Sigmoid colon (tissue), 7 donors: ENCODE measurements around the gene ITPRIPL1. TPM values are rescaled to one million over a fixed set of nuclear protein-coding genes. Genes with fewer than 3 reads are reported as not detected.

Experiments used
- DNase-seq: peaks from one replicate; pipeline ENCODE4 v3.0.0-alpha.2; 2019
- H3K27ac ChIP-seq, 4 donors: fragments of 200-600 bp; sonication (generic); one replicate each; pipeline ENCODE4 v1.5.1; 2016 to 2019; ENCODE audit warnings: mild to moderate bottlenecking in 1 of 4
- H3K27me3 ChIP-seq, 3 donors: fragments of 200-600 bp; sonication (generic); one replicate each; pipeline ENCODE4 v1.5.1; 2019; ENCODE audit warnings: mild to moderate bottlenecking in 1 of 3
- H3K36me3 ChIP-seq, 4 donors: fragments of 200-600 bp; sonication (generic); one replicate each; pipeline ENCODE4 v1.5.1; 2016 to 2019
- H3K4me1 ChIP-seq, 4 donors: fragments of 200-600 bp; sonication (generic); one replicate each; pipeline ENCODE4 v1.5.1; 2017 to 2019
- H3K4me3 ChIP-seq, 4 donors: fragments of 200-600 bp; sonication (generic); one replicate each; pipeline ENCODE4 v1.5.1; 2017 to 2019; ENCODE audit warnings: mild to moderate bottlenecking in 2 of 4, moderate library complexity in 1 of 4
- H3K9me3 ChIP-seq, 4 donors: fragments of 200-600 bp in 3 of 4; sonication (generic) in 3 of 4; one replicate each; pipeline versions ENCODE4 v1.5.1 to v1.6.1; 2013 to 2019
- EP300 ChIP-seq, 4 donors: sonication (generic); formaldehyde crosslinking; IDR thresholded peaks; one replicate each; pipeline ENCODE4 v1.6.1; 2017; ENCODE audit warnings: antibody characterized with exemption in 4 of 4
- POLR2A ChIP-seq, 2 donors: fragments of 450-650 bp; IDR thresholded peaks; one replicate each; pipeline ENCODE4 v1.6.1; 2016; ENCODE audit warnings: antibody characterized with exemption in 2 of 2, mild to moderate bottlenecking in 2 of 2, moderate library complexity in 2 of 2
- POLR2AphosphoS5 ChIP-seq, 4 donors: sonication (generic); formaldehyde crosslinking; IDR thresholded peaks; one replicate each; pipeline ENCODE4 v1.6.1; 2017; ENCODE audit warnings: antibody characterized with exemption in 4 of 4
- WGBS, 2 donors: extraction: QIAGEN DNeasy Blood & Tissue Kit; methylation state at CpG; one replicate each; pipeline ENCODE4 v1.1.7; 2013; 5-methylcytosine and 5-hydroxymethylcytosine counted together
- intact Hi-C: fragments of 100-400 bp; cut with DNase I; formaldehyde crosslinking; loops from one replicate; pipeline ENCODE4 v1.15.1; 2023
- polyA plus RNA-seq, 3 donors: library from polyadenylated mRNA; stranded (reverse); fragments of 200-250 nt; gene quantifications; one replicate each; pipeline ENCODE4 v1.2.3, GENCODE V29; 2013
- total RNA-seq, 4 donors: library from RNA; depleted of rRNA; stranded (reverse); fragments of >200 nt; gene quantifications; one replicate each; pipeline ENCODE4 v1.1.0, GENCODE V29; 2016
- TF ChIP-seq, protein P1 (sequence below), 4 experiments: fragments of 450-650 bp in 3 of 4; fragments of 200-600 bp in 1 of 4; IDR thresholded peaks; one replicate each; pipeline ENCODE4 v1.5.1; 2016 to 2019; ENCODE audit warnings: antibody characterized with exemption in 4 of 4, mild to moderate bottlenecking in 3 of 4, moderate library complexity in 2 of 4
- donor health status: healthy with polysubstance abuse.
- donor health status: Bipolar disorder and iron deficiency.
- donor health status: healthy.

Gene ITPRIPL1
- total and polyA plus RNA-seq, 7 donors: 0.23 to 2.0 (median 0.83) TPM; not detected in 2

DNA sequence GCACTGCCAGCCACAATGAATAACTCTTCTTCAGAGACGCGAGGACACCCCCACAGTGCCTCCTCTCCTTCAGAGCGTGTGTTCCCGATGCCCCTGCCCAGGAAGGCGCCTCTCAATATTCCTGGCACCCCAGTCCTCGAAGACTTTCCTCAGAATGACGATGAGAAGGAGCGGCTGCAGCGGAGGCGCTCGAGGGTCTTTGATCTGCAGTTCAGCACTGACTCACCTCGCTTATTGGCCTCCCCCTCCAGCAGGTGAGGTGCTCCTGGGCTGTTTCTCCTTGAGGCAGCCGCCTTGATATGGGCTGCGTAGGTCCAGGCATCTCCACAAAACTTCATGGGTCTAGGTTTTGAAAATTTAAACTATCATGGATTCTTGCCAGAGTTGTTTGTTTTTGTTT, 16.5 kb downstream of the ITPRIPL1 start:
- TF ChIP-seq, protein P1, sequence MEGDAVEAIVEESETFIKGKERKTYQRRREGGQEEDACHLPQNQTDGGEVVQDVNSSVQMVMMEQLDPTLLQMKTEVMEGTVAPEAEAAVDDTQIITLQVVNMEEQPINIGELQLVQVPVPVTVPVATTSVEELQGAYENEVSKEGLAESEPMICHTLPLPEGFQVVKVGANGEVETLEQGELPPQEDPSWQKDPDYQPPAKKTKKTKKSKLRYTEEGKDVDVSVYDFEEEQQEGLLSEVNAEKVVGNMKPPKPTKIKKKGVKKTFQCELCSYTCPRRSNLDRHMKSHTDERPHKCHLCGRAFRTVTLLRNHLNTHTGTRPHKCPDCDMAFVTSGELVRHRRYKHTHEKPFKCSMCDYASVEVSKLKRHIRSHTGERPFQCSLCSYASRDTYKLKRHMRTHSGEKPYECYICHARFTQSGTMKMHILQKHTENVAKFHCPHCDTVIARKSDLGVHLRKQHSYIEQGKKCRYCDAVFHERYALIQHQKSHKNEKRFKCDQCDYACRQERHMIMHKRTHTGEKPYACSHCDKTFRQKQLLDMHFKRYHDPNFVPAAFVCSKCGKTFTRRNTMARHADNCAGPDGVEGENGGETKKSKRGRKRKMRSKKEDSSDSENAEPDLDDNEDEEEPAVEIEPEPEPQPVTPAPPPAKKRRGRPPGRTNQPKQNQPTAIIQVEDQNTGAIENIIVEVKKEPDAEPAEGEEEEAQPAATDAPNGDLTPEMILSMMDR (IDR thresholded peaks at IDR 0.05): no peak
- TF ChIP-seq POLR2AphosphoS5 (IDR thresholded peaks at IDR 0.05): no peak
- no peak for TF ChIP-seq EP300 (IDR thresholded peaks at IDR 0.05)
- no peak for TF ChIP-seq POLR2A (IDR thresholded peaks at IDR 0.05)
- Histone ChIP-seq H3K36me3 (no peaks in the 10 kb centered on the region), H3K27ac (no peak overlapping the region), H3K27me3 (no peaks in the 10 kb centered on the region), H3K4me3 (no peak overlapping the region), H3K4me1 (no peaks in the 10 kb centered on the region), H3K9me3 (no peaks in the 10 kb centered on the region)
- intact Hi-C loops: no loop called here
- DNase-seq: no peak
- 95 to 96% methylated on average over 14 of the region's 14 CpGs for WGBS, 2 donors

DNA sequence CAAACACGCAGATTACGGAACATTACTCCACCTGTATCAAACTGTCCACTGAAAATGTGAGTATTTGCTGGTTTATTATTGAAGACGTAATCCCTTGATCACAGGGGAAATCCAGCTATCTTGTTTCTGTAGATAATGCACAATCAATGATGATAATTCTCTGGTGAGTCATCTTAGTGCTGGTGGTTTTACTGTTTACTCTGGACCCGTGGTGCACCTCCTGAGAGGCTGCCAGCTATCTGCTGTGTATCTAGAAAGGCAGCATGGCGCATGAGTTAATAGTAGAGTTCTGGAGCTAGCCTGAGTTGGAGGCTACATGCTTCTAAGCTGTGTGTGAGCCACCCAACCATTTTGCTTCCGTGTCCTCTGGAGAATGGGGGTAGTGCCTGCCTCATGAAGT, 17.0 kb downstream of the ITPRIPL1 start:
- Histone ChIP-seq H3K9me3 (no peaks in the 10 kb centered on the region), H3K4me3 (no peak overlapping the region), H3K4me1 (no peaks in the 10 kb centered on the region), H3K36me3 (no peaks in the 10 kb centered on the region), H3K27me3 (no peaks in the 10 kb centered on the region), H3K27ac (no peak overlapping the region)
- TF ChIP-seq POLR2AphosphoS5 (IDR thresholded peaks at IDR 0.05): no peak
- TF ChIP-seq, protein P1 (IDR thresholded peaks at IDR 0.05): no peak
- TF ChIP-seq POLR2A (IDR thresholded peaks at IDR 0.05): no peak
- TF ChIP-seq EP300 (IDR thresholded peaks at IDR 0.05): no peak
- intact Hi-C loops: no loop called here
- 76 to 83% methylated on average over 6 of the region's 6 CpGs for WGBS, 2 donors
- no peak for DNase-seq

DNA sequence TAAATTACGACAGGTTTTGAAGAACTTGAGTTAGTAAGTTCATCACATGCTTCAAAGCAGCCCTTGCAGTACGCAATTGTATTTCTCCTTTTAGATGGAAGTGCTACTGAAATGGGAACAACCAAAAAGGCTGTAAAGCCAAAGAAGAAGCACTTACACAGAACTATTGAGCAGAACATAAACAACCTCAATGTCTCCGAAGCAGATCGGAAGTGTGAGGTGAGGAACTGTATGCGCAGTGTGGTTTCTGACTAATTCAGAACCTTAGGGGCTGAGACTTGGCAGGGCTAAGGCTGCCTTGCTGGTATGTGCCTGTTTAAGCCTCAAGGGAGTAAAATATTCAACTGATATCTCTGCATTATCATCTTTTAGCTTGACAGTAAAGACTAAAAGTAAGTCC, 18.9 kb downstream of the ITPRIPL1 start:
- DNase-seq: no peak
- no peak overlapping the region for H3K4me3 ChIP-seq
- 85 to 91% methylated on average over 5 of the region's 5 CpGs for WGBS, 2 donors
- H3K27me3 ChIP-seq: no peaks in the 10 kb centered on the region
- no peak overlapping the region for H3K27ac ChIP-seq
- TF ChIP-seq EP300 (IDR thresholded peaks at IDR 0.05) (no peak), POLR2AphosphoS5 (IDR thresholded peaks at IDR 0.05) (no peak), POLR2A (IDR thresholded peaks at IDR 0.05) (no peak)
- TF ChIP-seq, protein P1 (IDR thresholded peaks at IDR 0.05): no peak
- H3K4me1 ChIP-seq: no peaks in the 10 kb centered on the region
- intact Hi-C loops: no loop called here
- no peaks in the 10 kb centered on the region for H3K9me3 ChIP-seq
- H3K36me3 ChIP-seq: no peaks in the 10 kb centered on the region

DNA sequence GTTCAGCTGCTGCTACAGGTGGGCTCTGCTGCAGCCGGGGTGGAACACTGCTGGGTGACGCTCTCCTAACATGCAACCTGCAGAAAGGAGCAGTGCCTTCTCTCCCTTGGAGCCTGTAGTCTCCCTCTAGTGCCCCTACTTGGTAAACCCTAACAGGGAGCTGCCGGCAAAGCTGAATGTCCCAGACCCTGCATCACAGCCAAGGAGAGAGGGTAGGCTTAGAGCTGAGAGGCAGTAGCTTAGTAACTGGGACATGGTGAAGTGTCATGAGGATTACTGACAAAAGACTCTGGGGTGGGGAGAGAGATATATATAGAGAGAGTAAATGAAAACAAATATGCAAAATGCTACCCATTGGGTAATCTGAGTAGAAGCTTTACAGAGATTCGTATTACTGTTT, 20.3 kb downstream of the ITPRIPL1 start:
- TF ChIP-seq, protein P1 (IDR thresholded peaks at IDR 0.05): no peak
- TF ChIP-seq POLR2AphosphoS5 (IDR thresholded peaks at IDR 0.05): no peak
- TF ChIP-seq POLR2A (IDR thresholded peaks at IDR 0.05): no peak
- no peak for TF ChIP-seq EP300 (IDR thresholded peaks at IDR 0.05)
- DNase-seq: no peak
- H3K27ac ChIP-seq: no peak overlapping the region
- 85 to 96% methylated on average over 4 of the region's 4 CpGs for WGBS, 2 donors
- H3K4me1 ChIP-seq: no peaks in the 10 kb centered on the region
- intact Hi-C loops: no loop called here
- no peaks in the 10 kb centered on the region for H3K9me3 ChIP-seq
- H3K4me3 ChIP-seq: no peak overlapping the region
- H3K36me3 ChIP-seq: no peaks in the 10 kb centered on the region
- H3K27me3 ChIP-seq: no peaks in the 10 kb centered on the region

DNA sequence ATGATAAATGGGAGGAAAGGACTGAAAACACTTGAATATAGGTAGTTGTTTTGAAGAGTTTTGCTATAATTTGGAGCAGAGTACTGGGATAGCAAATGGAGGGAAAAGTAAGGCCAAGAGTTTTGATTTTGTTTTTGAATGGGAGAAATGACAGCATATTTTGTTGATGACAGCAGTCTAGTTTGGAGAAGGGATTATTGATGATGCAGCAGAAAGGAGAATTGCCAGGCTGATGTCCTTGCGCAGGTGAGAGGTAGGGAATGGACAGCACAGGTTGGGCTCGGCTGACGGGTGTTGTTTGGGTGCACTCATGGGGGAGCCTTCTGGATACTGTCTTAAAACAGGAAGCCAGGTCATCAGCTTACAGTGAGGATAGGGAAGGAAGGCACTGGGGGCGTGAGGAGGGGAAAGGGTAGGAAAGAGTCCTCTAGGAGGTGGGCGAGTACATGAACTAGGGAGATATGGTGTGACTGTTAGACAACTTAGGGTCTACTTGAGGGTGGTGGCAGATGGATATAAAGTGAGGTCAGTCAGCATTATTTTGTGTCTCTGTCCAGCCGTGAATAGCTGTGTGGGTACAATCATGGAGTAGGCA, 20.8 kb downstream of the ITPRIPL1 start:
- Histone ChIP-seq H3K27me3 (no peaks in the 10 kb centered on the region), H3K9me3 (no peaks in the 10 kb centered on the region), H3K4me1 (no peaks in the 10 kb centered on the region), H3K4me3 (no peak overlapping the region), H3K27ac (no peak overlapping the region), H3K36me3 (no peaks in the 10 kb centered on the region)
- no peak for DNase-seq
- TF ChIP-seq POLR2A (IDR thresholded peaks at IDR 0.05) (no peak), POLR2AphosphoS5 (IDR thresholded peaks at IDR 0.05) (no peak), EP300 (IDR thresholded peaks at IDR 0.05) (no peak)
- TF ChIP-seq, protein P1 (IDR thresholded peaks at IDR 0.05): no peak
- WGBS, 2 donors: 94 to 98% methylated on average over 6 of the region's 6 CpGs
- intact Hi-C loops: no loop called here
